ENCODE results near the gene KEAP1.

KEAP1 gene

DNA sequence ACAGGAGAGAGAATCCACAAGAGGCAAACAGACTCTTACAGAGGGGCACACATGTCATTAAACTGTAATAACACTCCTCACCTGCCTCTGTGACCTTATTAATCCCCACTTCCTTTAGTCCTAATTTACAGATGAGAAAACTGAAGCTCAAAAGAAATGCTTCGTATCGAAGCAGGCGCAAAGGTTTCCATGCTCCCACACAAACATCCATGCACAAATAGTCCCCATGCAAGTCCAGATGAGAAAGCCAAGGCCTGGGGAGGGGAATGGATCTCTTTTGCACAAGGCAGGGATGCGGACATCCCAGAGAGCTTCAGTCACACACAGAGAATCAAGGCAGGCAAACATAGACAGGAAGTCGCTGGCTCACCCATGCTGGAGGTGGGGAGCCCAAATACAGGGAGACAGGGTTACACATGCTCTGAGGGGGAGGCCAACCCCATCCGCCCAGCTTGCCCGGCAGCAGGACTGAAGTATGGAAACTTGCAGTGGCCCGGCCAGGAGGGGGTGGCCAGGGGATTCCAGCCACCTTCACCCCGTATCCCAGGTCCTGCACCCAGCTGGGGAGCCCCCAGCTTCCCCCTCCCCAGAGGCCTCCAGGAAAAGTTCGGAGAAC is 13.6 kb upstream of the KEAP1 start:
- H3K4me3 ChIP-seq (ENCODE audit: low read depth, low read length), result no peak overlapping the region
- TF ChIP-seq, protein P1, sequence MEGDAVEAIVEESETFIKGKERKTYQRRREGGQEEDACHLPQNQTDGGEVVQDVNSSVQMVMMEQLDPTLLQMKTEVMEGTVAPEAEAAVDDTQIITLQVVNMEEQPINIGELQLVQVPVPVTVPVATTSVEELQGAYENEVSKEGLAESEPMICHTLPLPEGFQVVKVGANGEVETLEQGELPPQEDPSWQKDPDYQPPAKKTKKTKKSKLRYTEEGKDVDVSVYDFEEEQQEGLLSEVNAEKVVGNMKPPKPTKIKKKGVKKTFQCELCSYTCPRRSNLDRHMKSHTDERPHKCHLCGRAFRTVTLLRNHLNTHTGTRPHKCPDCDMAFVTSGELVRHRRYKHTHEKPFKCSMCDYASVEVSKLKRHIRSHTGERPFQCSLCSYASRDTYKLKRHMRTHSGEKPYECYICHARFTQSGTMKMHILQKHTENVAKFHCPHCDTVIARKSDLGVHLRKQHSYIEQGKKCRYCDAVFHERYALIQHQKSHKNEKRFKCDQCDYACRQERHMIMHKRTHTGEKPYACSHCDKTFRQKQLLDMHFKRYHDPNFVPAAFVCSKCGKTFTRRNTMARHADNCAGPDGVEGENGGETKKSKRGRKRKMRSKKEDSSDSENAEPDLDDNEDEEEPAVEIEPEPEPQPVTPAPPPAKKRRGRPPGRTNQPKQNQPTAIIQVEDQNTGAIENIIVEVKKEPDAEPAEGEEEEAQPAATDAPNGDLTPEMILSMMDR (IDR thresholded peaks at IDR 0.05; ENCODE audit: low read depth, low read length, missing control alignments), result no peak

DNA sequence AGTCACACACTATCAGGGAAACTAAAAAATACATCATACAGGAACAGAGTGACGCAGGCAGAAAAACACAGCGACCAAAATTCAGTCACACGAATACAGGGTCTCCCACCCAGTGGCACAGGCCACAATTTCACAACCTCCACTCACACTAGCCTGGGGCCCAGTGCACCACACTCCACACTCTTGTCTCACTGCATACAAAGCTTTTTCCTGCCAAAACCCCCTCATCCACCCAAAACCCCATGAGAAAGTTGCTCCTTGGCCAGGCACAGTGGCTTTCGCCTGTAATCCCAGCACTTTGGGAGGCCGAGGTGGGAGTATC is 12.9 kb upstream of the KEAP1 start:
- TF ChIP-seq, protein P1 (IDR thresholded peaks at IDR 0.05; ENCODE audit: low read depth, low read length, missing control alignments), result no peak
- H3K4me3 ChIP-seq (ENCODE audit: low read depth, low read length), result no peak overlapping the region
- DNase-seq (ENCODE audit: low read depth), result no peak

More for the DNA sequence above, 13.6 kb upstream of the KEAP1 start:
- DNase-seq (ENCODE audit: low read depth), result no peak

DNA sequence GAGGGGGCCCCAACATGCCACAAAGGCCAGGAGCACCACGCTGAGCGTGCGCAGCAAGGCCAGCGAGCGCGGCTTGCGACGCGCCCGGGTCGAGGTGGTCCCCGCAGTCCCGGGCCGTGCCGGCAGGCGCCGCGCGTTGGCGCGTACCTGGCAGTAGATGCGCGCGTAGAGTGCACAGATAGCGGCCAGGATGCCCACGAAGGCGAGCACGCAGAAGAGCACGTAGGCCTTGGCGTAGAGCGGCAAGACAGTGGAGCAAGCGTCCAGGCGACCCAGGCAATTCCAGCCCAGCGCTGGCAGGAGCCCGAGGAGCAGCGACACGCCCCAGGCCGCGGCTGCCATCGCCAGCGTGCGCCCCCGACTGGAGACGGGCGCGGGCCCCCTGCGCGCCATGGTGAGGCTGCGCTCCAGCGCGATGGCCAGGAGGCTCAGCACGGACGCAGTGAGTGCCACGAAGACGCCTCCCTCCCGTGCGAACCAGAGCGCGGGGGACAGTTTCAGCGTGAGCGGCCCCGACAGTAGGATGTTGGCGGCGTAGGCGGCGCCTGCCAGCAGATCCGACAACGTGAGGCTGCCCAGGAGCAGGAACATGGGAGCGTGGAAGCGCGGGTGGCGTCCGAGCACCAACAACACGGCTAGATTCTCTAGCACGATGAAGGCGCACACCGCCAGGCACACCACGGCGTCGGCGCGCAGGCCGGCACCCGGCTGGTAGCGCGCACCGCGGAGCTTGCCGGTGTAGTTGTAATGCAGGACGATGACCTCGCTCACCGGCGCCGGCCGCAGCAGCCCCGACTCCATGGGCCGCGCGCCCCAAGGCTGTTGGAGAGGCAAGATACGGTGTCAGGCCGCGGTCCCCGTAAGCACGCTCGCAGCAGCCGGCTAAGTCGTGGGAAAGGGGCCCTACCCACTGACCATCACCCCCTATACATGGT is 11.3 kb upstream of the KEAP1 start:
- TF ChIP-seq, protein P1 (IDR thresholded peaks at IDR 0.05; ENCODE audit: low read depth, low read length, missing control alignments), result no peak
- no peak overlapping the region for H3K4me3 ChIP-seq (ENCODE audit: low read depth, low read length)
- no peak for DNase-seq (ENCODE audit: low read depth)

DNA sequence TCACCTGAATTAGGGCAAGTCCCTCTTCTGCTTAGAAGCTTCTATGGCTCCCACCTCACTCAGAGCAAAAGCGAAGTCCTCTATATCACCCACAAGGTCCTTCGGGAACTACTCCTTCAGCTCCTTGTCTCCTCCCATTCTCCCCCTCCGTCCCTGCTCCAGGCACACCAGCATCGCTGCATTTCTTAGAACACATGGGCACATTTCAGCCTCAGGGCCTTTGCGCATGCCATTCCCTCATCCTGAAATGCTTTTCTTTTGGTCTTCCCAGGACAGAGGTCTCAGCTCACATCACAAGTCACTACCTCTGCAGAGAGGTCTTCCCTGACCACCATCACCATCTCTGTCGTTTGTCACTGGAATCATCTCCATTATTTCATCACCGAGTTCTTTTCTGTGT is 10.1 kb upstream of the KEAP1 start:
- H3K4me3 ChIP-seq (ENCODE audit: low read depth, low read length), result no peak overlapping the region
- TF ChIP-seq, protein P1 (IDR thresholded peaks at IDR 0.05; ENCODE audit: low read depth, low read length, missing control alignments), result no peak
- no peak for DNase-seq (ENCODE audit: low read depth)

DNA sequence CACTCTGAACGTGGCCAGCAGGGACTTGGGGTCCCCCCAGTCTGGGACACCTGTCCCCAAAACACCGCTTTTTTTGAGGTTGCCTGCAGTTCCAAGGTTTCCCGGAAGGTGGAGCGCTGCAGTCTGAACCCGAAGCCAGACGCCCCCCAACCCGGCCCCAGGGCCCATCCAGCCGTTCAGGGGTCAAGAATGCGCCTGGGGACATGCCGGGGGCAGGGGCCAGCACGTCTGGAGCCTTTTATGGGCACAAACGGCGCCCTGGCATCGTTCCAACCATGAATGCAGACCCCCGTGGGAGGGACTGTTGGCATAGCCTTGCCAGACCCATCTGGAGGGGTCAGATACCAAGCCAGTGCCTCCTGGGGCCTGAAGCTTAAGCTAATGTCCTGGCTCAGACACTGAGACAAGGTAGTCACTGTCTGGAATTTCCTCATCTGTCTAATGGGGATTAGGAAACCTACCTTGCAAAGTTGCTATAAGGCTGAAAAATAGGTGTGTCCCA is 7.2 kb upstream of the KEAP1 start:
- H3K4me3 ChIP-seq (ENCODE audit: low read depth, low read length), result no peak overlapping the region
- TF ChIP-seq, protein P1 (IDR thresholded peaks at IDR 0.05; ENCODE audit: low read depth, low read length, missing control alignments), result peak; percentile 88
- no peak for DNase-seq (ENCODE audit: low read depth)

DNA sequence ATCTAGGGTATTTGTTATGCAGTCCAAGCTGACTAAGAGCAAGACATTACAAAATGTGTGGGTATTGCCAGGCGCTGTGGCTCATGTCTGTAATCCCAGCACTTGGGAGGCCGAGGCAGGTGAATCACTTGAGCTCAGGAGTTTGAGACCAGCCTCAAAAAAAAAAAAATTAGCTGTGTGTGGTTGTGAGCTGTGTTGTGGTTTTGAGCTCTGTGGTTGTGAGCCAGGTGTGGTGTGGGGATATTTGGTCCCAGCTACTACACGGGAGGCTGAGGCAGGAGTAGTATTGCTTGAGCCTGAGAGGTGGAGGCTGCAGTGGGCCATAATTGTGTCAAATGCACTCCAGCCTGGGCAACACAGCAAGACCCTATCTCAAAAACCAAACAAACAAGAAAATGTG is 5.6 kb upstream of the KEAP1 start:
- TF ChIP-seq, protein P1 (IDR thresholded peaks at IDR 0.05; ENCODE audit: low read depth, low read length, missing control alignments), result no peak
- H3K4me3 ChIP-seq (ENCODE audit: low read depth, low read length), result no peak overlapping the region
- DNase-seq (ENCODE audit: low read depth), result no peak

Data from GM12864 (cell line).